SJSA1 (cell line): ENCODE data around the gene CABP7. TPM values are rescaled to one million over a fixed set of nuclear protein-coding genes. Genes with fewer than 3 reads are reported as not detected.
A peak's percentile ranks its signal among the peaks of the same experiment; 100 is the strongest.
"Not testable (repeated sequence)": the region's sequence is repeated elsewhere in the genome, so short reads cannot be mapped to it uniquely, and the experiment has no call there.

Source experiments
- DNase-seq, 2 experiments: peaks; one replicate each; pipeline ENCODE4 v3.0.0-alpha.2; 2015 to 2020; ENCODE audit warnings: low spot score in 2 of 2, low read depth in 1 of 2
- H3K27ac ChIP-seq: fragments of 250-450 bp; sonication (Bioruptor Pico); 2 replicates; pipeline ENCODE4 v1.5.1; 2020; ENCODE audit warnings: mild to moderate bottlenecking, moderate library complexity
- H3K27me3 ChIP-seq: fragments of 250-450 bp; sonication (Bioruptor Pico); replicated peaks from 2 replicates; pipeline ENCODE4 v1.5.1; 2020; ENCODE audit warnings: mild to moderate bottlenecking, moderate library complexity
- H3K36me3 ChIP-seq: fragments of 250-450 bp; sonication (Bioruptor Pico); 2 replicates; pipeline ENCODE4 v1.5.1; 2020; ENCODE audit warnings: mild to moderate bottlenecking
- H3K4me1 ChIP-seq: fragments of 250-450 bp; sonication (Bioruptor Pico); replicated peaks from 2 replicates; pipeline ENCODE4 v1.6.1; 2021; ENCODE audit warnings: mild to moderate bottlenecking
- H3K4me3 ChIP-seq: fragments of 250-450 bp; sonication (Bioruptor Pico); 2 replicates; pipeline ENCODE4 v1.5.1; 2020; ENCODE audit warnings: mild to moderate bottlenecking
- H3K9me3 ChIP-seq: fragments of 250-450 bp; sonication (Bioruptor Pico); replicated peaks from 2 replicates; pipeline ENCODE4 v1.5.1; 2020; ENCODE audit warnings: mild to moderate bottlenecking
- total RNA-seq: library from RNA; depleted of rRNA; stranded (reverse); fragments of >200 nt; shearing (Covaris generic); gene quantifications from 2 replicates; pipeline ENCODE4 v1.2.3, GENCODE V29; 2014

The CABP7 gene
- total RNA-seq, 1 experiment from 2014 or later = not detected

DNA sequence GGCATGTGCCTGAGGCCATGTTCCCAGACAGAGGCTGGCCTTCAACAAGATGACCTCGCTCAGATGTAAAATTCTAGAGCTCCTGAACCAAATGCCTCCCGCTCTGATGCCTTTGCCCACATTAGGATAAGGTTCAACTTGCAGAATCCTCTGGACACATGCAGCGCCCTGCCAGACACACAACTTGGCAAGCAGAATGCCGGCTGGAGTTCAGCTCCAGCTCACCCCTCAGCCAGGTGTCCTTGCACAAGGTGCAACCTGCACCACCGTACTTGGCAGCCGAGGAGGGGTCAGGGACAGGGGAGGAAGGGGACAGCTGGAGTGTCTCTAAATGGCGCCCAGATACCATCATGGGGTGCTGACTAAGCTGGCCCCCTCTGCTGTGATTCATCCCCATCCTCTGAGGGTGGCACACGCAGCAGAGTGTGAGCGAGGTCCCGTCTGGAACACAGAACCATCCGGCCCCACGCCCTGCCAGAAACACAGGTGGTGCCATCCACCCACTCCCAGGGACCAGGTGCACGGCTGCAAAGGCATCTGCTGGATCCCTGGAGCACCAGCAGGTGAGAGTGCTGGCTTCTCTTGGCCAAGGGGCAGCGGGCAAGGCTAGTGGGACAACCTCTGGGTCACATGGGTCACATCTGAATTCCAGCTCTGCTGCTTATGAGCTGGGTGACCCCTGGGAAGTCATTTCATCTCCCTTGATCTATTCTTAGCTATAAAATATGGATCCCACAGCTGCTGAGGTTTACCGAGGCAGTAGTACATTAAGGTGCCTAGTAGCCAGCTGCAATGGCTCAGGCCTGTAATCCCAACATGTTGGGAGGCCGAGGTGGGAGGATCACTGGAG, 34.2 kb downstream of the CABP7 start:
- no peak for DNase-seq
- no peak overlapping the region for H3K4me3 ChIP-seq
- peaks cover 4% of the 10 kb centered on the region for H3K36me3 ChIP-seq
- no peaks in the 10 kb centered on the region for H3K9me3 ChIP-seq
- peaks cover 22% of the 10 kb centered on the region for H3K4me1 ChIP-seq
- no peak overlapping the region for H3K27ac ChIP-seq
- H3K27me3 ChIP-seq = no peaks in the 10 kb centered on the region

DNA sequence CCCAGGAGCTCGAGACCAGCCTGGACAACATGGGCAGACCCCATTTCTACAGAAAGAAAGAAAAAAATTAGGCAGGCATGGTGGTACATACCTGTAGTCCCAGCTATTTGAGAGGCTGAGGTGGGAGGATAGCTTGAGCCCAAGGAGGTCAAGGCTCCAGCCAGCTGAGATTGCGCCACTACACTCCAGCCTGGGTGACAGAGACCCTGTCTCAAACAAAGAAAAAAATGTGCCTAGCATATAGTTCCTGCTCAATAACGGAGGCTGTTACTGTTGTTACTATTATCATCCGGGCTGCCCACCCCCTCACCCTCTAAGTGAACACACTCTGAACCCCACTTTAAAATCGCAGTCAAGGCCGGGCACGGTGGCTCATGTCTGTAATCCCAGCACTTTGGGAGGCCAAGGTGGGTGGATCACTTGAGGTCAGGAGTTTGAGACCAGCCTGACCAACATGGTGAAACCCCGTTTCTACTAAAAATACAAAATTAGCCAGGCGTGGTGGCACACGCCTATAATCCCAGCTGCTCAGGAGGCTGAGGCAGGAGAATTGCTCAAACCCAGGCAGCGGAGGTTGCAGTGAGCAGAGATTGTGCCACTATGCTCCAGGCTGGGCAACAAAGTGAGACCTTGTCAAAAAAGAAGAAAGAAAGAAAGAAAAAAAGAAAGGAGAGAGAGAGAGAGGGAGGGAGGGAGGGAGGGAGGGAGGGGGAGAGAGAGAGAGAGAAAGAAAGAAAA, 35.0 kb downstream of the CABP7 start:
- H3K27me3 ChIP-seq, DNase-seq, H3K36me3 ChIP-seq, H3K27ac ChIP-seq, H3K9me3 ChIP-seq, H3K4me3 ChIP-seq: not testable (repeated sequence)
- H3K4me1 ChIP-seq = peaks cover 30% of the 10 kb centered on the region

DNA sequence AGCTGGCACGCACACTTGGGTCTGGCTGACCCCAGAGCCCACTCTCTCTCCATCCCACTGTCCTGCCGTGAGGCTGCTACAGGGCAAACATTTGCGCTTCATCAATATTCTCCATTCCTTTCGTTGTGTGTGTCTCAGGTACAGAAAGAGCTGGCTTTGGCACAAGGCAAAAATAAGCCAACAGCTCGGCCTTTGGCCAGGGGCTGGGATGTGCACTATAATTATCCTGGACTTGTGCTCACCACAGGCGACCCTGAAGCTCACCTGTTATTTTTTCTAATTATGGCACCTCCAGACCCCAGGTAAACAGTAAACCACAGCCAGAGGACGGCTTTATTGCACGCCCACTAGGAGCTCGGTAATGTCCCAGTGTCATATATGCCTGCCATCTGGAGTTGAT, 36.1 kb downstream of the CABP7 start:
- Histone ChIP-seq H3K4me1 (peaks cover 30% of the 10 kb centered on the region), H3K36me3 (no peaks in the 10 kb centered on the region; the same call in 1 of the 2 replicates), H3K9me3 (no peaks in the 10 kb centered on the region), H3K27me3 (no peaks in the 10 kb centered on the region), H3K4me3 (no peak overlapping the region), H3K27ac (no peak overlapping the region)
- no peak for DNase-seq

DNA sequence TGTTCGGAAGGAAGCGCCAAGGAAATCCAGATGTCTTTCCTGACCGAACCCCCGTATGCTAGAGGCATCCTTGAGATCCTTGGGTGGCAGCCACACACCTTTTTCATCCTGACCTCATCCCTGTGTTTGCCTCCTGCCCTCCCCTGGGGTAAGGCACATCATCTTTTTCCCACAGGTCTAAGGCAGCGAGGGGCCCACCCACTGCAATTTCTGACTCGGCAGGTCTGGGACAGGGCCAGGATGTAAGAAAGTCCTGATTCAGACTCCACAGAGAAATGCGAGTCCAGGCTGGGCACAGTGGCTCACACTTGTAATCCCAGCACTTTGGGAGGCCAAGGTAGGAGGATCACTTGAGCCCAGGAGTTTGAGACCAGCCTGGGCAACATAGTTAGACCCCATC, 36.5 kb downstream of the CABP7 start:
- no peaks in the 10 kb centered on the region; the same call in 1 of the 2 replicates for H3K36me3 ChIP-seq
- H3K9me3 ChIP-seq = no peaks in the 10 kb centered on the region
- H3K27ac ChIP-seq = no peak overlapping the region
- no peaks in the 10 kb centered on the region for H3K27me3 ChIP-seq
- peaks cover 30% of the 10 kb centered on the region for H3K4me1 ChIP-seq
- no peak overlapping the region for H3K4me3 ChIP-seq
- DNase-seq = no peak

GRCh38 chr22:29757096-29757495, 37.3 kb downstream of the CABP7 start:
- Histone ChIP-seq H3K9me3 (no peaks in the 10 kb centered on the region), H3K27ac (no peak overlapping the region), H3K4me1 (peaks cover 30% of the 10 kb centered on the region), H3K36me3 (no peaks in the 10 kb centered on the region; the same call in 1 of the 2 replicates), H3K4me3 (no peak overlapping the region), H3K27me3 (no peaks in the 10 kb centered on the region)
- no peak for DNase-seq

DNA sequence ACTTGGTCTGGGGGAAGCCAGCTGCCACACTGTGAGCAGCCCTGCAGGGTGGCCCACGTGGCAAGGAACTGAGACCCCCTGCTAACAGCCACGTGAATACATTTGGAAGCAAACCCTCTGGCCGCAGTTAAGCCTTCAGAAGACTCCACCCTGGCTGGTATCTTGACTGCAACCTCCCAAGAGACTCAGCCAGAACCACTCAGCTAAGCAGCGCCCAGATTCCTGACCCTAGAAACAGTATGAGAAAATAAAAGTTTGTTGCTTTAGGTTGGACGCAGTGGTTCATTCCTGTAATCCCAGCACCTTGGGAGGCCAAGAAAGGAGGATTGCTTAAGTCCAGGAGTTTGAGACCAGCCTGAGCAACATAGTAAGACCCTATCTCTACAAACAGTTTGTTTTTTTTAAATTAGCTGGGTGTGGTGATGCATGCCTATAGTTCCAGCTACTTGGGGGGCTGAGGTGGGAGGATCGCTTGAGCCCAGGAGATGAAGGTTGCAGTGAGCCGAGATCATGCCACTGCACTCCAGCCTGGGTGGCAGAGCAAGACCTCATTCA, 38.3 kb downstream of the CABP7 start:
- peak in 1 of 2 experiments; percentile 53 for DNase-seq
- H3K4me3 ChIP-seq = no peak overlapping the region
- peaks cover 30% of the 10 kb centered on the region for H3K4me1 ChIP-seq
- no peaks in the 10 kb centered on the region for H3K9me3 ChIP-seq
- no peaks in the 10 kb centered on the region; the same call in 1 of the 2 replicates for H3K36me3 ChIP-seq
- H3K27me3 ChIP-seq = no peaks in the 10 kb centered on the region
- H3K27ac ChIP-seq = no peak overlapping the region

- Histone ChIP-seq H3K4me1 (peaks cover 30% of the 10 kb centered on the region), H3K27ac (peak overlapping the region; percentile 54)
- DNase-seq = no peak
These were observed 39.2 kb downstream of the CABP7 start for GRCh38 chr22:29758959-29759358.

DNA sequence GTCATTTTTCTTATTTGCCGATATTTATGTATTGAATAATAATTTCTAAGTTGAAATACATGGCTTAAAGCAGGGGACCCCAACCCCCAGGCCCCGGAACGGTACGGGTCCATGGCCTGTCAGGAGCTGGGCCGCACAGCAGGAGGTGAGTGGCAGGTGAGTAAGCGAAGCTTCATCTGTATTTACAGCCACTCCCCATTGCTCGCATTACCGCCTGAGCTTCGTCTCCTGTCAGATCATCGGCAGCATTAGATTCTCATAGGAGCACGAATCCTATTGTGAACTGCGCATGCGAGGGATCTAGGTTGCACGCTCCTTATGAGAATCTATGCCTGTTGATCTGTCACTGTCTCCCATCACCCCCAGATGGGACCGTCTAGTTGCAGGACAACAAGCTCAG, 42.5 kb downstream of the CABP7 start:
- H3K27me3 ChIP-seq = no peaks in the 10 kb centered on the region
- H3K27ac ChIP-seq = no peak overlapping the region
- no peaks in the 10 kb centered on the region for H3K36me3 ChIP-seq
- no peak overlapping the region for H3K4me3 ChIP-seq
- H3K9me3 ChIP-seq = no peaks in the 10 kb centered on the region
- peaks cover 30% of the 10 kb centered on the region for H3K4me1 ChIP-seq
- no peak for DNase-seq

More at GRCh38 chr22:29758959-29759358, 39.2 kb downstream of the CABP7 start:
- Histone ChIP-seq H3K27me3 (no peaks in the 10 kb centered on the region), H3K36me3 (no peaks in the 10 kb centered on the region), H3K4me3 (no peak overlapping the region), H3K9me3 (no peaks in the 10 kb centered on the region)

GRCh38 chr22:29765905-29766631, 46.3 kb downstream of the CABP7 start:
- Histone ChIP-seq H3K27ac (0 out of 2 replicates have a peak overlapping the region, but pooled peaks have one; percentile 87), H3K4me1 (peaks cover 16% of the 10 kb centered on the region), H3K4me3 (peak overlapping the region; percentile 65), H3K9me3 (no peaks in the 10 kb centered on the region), H3K27me3 (no peaks in the 10 kb centered on the region), H3K36me3 (peaks cover 30% of the 10 kb centered on the region)
- DNase-seq = no peak

- DNase-seq = peak; percentile 96 to 99
- H3K36me3 ChIP-seq = peaks cover 37% of the 10 kb centered on the region
- peak within 1 kb of the TSS; percentile 87 for H3K27ac ChIP-seq
- no peaks in the 10 kb centered on the region for H3K27me3 ChIP-seq
- H3K4me1 ChIP-seq = peaks cover 16% of the 10 kb centered on the region
- peak within 1 kb of the TSS; percentile 65 for H3K4me3 ChIP-seq
- H3K9me3 ChIP-seq = no peaks in the 10 kb centered on the region
These were observed 46.9 kb downstream of the CABP7 start, which contains the start of gene ZMAT5 for GRCh38 chr22:29766632-29767170. Gene ZMAT5 (minus strand): TSS chr22:29767007. CDS start chr22:29748544, 18,463 bp downstream.

DNA sequence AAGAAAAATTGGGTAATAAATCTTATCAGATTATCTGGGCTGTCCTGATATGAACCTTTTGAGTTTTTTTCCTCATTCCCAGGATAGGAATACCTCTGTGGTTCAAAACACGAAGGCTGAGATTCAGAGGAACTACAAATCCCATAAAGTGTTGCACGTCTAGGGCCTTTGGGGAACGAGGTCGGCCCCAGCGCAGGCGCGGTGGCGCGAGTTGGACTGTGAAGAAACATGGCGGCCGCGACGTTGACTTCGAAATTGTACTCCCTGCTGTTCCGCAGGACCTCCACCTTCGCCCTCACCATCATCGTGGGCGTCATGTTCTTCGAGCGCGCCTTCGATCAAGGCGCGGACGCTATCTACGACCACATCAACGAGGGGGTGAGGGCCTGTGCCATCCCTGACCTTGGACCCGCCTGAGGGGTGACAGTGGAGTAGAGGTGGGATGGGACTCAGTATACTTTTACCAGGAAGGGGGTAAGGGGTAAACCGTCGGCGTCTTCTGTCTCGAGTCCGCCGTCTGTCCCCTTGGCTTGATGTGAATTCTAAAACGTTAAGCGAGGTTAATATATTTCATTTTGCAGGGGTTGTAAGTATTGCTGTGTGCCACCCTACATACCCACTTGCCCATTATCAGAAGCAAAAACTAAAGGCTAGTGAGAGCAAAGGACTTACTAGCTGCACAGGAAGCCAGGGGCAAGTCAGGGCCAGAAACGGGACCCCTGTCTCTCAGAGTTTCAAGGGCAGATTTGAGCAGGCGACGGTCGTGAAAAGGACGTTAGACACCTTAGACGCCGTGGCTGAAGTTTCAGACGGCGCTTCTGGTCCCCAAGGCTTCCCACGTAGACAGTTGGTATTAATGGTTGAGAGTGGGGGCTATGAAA, 47.6 kb downstream of the CABP7 start, which contains the start of gene UQCR10:
UQCR10 (plus strand) TSS at position 199 of the 881 bp plus-strand sequence; CDS start at position 229, 30 bp downstream.
- peaks cover 37% of the 10 kb centered on the region for H3K36me3 ChIP-seq
- peaks cover 16% of the 10 kb centered on the region for H3K4me1 ChIP-seq
- peak within 1 kb of the TSS; percentile 65 for H3K4me3 ChIP-seq
- DNase-seq = peak; percentile 93 to 99
- H3K27ac ChIP-seq = peak within 1 kb of the TSS; percentile 87
- no peaks in the 10 kb centered on the region for H3K27me3 ChIP-seq
- H3K9me3 ChIP-seq = no peaks in the 10 kb centered on the region

GRCh38 chr22:29768052-29768693, 48.4 kb downstream of the CABP7 start:
- no peaks in the 10 kb centered on the region for H3K9me3 ChIP-seq
- peaks cover 17% of the 10 kb centered on the region for H3K4me1 ChIP-seq
- DNase-seq = no peak
- H3K27me3 ChIP-seq = no peaks in the 10 kb centered on the region
- H3K4me3 ChIP-seq = peak overlapping the region; percentile 65
- H3K36me3 ChIP-seq = peaks cover 37% of the 10 kb centered on the region
- no peak overlapping the region for H3K27ac ChIP-seq
